Activated CD4-positive, alpha-beta T cell treated with anti-CD3 and anti-CD28 coated beads, Interleukin-2, amount 50 U/mL, for 48 hours (primary cell): ENCODE measurements around the gene B4GALNT4.
A peak's percentile ranks its signal among the peaks of the same experiment; 100 is the strongest.
"Not testable (repeated sequence)": the region's sequence is repeated elsewhere in the genome, so short reads cannot be mapped to it uniquely, and the experiment has no call there.

Experiments
- DNase-seq, 2 experiments: peaks; one replicate each; pipeline ENCODE4 v3.0.0-alpha.2; 2020

Gene B4GALNT4

DNA sequence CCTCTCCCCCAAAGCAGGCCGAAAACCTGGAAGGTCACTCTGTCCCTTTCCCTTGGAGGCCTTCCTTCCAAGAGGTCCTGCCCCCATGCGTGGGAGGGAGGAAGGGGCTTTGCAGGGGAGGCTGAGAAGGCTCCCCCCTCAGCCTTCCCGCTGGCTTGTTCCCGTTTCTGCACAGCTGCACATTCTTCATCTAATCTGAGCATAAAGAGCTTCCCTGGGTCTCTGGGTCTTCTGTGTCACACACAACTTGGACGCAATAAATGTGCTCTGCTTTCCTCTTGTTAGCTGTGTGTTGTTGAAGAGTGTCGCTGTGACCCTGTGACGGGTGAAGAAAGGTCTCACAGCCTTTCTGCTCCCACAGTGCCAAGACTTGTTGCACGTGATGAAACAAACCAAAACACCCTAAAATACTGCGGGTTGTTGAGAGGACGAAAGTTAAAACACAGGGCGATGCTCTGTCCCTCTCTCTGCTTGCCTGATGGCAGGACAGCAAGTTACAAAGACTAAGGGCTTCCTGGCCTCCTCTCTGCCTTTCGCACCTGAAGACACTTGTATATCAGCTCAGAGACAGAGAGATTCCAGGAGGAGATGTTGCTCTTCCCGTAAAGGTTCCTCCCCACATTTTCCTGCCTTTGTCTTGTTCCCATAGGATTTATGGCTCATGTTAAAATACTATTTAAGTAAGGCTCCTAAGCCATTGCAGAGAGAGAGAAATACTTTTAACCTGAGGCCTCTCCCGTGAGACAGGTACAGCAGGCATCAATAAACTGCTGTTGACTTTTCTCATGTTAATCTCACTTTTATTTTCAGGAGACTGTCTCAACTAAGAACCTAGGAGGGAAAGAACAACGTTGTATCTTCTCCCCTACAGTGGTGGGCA is 33.3 kb upstream of the B4GALNT4 start:
- DNase-seq = no peak

DNA sequence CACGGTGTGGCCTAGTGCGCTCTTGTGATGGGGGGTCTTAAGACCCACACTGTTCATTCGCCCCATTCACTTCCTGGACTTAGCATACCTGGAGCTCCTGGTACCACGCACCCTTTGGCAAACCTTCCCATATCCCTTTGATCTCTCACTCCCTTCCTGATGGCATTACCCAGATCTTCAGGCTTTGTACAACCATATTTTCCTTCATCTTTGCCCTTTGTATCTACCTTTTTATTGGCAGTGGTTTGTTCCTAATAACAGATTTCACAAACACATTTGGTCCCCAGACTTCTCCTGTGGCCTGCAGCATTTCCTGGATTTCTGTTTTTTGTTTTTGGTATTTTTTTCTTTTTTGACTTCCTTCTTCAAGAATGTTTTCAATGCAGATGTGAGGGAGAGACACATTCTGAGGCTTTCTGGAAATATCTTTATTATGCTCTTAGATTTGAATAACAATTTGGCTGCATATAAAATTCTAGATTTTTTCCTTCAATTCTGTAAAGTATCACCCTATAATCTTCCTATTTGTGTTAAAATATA is 32.6 kb upstream of the B4GALNT4 start:
- DNase-seq = no peak

GRCh38 chr11:337711-338110 is 31.6 kb upstream of the B4GALNT4 start:
- DNase-seq = no peak

DNA sequence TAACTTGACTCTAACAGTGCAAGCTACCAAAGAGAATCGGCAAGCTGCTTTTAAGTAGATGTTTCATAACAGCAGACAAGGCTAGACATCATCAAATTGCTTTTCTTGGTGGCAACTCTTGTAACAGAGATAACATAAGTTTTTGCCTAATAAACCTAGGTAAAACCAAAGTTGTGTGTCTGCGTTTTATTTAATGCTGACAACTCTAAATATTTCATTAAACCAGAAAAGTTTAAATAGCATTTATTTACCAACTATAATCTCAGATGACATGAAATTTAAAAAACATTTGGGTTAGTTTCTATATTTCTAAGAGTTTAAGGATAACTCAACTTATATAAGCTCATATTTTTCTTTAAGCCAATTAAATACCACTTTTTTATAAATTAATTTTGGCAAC is 29.3 kb upstream of the B4GALNT4 start:
- DNase-seq = no peak

DNA sequence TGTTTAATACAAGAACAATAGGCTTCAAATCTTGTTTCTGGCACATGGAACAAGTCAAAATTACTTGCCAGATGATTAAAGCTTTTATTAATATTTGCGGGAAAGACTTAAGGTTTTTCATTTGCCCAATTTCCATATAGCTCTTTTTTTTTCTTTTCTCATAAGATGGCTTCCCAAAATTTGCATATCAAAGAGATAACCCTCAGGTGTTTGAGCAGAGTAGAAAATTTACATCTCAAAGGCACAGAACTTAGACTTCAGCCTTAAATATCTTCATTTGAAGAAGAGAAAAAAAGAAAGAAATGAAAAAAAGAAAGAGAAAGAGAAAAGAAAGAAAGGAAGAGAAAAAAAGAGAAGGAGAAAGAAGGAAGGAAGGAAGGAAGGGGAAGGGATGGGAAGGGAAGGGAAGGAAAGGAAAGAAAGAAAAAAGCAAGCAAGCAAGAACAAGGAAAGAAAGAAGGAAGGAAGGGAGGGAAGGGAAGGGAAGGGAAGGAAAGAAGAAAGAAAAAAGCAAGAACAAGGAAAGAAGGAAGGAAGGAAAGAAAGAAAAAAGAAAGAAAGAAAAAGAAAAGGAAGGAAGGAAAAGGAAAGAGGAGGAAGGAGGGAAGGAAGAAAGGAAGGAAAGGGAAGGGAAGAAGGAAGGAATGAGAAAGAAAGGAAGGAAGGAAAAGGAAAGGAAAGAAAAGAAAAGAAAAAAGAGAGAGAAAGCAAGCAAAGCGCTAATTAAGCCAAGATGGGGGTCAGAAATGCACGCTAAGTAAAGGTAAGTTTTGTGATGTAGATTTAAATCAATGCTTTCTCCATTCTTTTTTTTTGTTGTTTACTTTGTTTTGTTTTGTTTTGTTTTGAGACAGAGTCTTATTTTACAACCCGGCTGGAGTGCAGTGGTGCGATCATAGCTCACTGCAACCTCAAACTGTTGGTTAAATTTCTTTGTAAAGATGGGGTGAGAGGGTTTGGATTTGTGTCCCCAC is 28.5 kb upstream of the B4GALNT4 start:
- no peak for DNase-seq

- DNase-seq = no peak
Observed at GRCh38 chr11:342328-342727, 27.0 kb upstream of the B4GALNT4 start.

DNA sequence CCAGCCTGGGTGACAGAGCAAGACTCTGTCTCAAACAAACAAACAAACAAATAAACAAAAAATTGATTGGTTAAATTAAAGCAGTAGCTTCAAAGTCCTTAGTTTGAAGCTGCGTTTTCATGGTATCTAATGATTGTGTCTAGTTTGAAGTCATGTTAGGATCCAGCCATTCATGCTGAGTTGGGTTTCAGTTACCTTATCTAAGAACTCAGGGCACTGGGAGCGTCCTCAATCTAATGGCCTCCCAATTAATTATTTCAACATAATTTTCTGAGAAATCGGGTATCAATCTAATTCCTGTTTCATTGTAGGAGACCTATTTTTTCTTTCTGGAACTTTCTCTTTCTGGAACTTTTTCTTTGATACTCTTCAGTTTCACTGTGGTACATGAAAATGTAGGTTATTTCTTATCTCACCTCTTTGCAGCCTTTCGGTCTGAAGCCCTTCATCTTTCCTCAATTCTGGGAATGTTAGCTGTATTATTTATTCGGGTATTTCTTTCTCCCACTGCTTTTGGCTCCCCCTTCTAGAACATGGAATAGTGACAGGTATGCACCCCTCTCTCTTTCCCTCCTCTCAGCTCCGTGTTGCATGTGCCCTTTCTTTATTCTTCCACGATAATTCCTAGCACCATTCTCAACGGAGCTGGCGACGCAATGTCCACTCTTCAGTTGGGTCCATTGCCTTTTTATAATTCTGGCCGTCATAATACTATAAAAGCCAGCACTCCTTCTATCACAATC is 24.3 kb upstream of the B4GALNT4 start:
- DNase-seq = no peak

GRCh38 chr11:346529-346928 is 22.8 kb upstream of the B4GALNT4 start:
- DNase-seq = no peak

DNA sequence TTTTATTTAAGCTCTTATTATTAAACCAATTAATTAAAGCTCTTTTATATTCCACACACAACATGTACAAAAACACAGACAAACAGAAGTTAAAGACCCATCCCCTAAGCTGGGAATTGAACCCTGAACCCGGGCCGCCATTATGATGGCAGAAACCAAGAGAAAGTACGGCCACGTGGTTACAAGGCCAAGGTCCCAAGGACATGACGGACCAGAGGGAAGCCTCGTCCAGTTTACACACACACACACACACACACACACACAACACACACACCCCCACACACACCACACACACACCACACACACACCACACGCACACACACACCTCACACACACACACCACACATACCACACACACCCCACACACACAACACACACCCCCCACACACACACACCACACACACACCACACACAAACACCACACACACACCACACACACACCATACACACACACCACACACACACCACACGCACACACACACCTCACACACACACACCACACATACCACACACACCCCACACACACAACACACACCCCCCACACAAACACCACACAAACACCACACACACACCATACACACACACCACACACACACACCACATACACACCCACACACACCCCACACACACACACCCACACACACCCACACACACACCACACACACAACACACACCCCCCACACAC is 19.9 kb upstream of the B4GALNT4 start:
- DNase-seq = not testable (repeated sequence)

GRCh38 chr11:350033-350722 is 19.1 kb upstream of the B4GALNT4 start:
- DNase-seq = not testable (repeated sequence)

- no peak for DNase-seq
Observed at GRCh38 chr11:350723-351255, 18.5 kb upstream of the B4GALNT4 start.

DNA sequence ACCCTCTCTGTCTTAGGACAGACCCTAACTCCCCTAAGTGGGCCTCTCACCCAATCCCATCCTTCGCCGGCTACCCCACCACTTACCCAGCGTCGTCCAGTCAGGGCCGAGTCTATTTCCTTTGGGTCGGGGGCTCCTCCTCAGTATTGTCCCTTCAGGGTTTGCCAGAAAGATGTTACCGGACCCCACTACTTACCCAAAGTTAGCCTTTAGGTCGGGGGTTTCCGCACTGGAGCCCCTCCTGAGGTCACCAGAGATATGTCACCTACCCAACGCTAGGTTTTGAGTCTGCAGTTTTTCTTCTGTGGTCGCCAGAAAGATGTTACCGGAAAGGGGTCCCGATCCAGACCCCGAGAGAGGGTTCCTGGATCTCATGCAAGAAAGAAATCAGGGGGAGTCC is 17.9 kb upstream of the B4GALNT4 start:
- DNase-seq = no peak

- no peak for DNase-seq
Observed at GRCh38 chr11:352456-353031, 16.8 kb upstream of the B4GALNT4 start.

GRCh38 chr11:353179-353873 is 16.0 kb upstream of the B4GALNT4 start:
- DNase-seq = no peak

DNA sequence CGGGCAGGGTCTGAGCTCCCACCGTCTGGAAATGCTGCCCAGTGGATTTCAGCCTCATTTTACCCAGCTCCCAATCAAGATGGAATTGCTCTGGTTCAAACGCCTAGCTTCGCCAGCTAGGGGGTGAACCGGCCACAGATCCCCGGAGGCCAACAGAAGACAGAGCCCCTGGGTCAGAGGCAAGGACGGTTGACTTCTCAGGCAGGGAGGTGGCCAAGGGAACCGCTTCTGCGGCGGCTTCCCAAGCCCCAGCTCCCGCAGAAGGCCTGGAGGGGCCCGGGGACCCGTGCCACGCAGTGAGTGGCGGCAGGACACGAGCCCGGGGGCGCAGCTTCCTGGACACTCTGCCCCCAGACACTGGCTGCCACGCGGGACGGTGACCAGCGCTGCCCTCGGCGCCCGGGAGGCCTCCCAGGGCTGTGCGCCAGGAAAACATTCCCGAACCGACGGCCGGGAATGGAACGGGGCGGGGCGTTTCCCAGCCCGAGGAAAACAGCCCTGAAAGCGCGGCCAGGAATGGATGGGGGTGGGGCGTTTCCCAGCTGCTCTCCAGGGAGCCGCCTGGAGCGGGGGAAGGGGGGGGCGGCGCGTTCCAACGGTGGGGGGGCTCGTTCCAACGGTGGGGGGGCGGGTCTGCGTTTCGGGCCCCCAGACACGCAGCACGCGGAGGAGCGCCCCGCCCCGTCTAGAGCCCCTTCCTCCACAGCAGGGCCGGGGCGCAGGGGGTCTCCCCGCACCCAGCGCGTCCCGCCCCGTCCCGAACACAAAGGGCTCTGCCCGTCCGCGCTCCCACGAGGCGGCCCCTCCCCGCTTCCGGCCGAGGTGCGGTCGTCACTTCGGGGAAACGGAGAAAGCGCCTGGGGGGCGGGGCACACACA is 13.5 kb upstream of the B4GALNT4 start:
- peak; percentile 84 to 88 for DNase-seq

GRCh38 chr11:356610-357009 is 12.7 kb upstream of the B4GALNT4 start:
- DNase-seq = no peak

DNA sequence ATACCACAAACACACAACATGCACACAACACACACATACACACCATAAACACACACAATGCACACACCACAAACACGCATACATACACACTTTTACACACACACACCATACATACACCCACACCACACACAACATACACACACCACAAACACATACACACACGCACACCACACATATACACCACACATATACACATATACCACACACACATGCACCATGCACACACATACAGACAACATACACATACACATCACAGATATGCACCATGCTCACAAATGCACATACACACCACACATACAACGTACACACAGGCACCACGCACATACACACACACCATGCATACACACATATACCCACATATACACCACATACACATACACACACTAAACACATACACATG is 11.7 kb upstream of the B4GALNT4 start:
- DNase-seq = no peak

- DNase-seq = no peak
Observed at GRCh38 chr11:358129-358800, 11.0 kb upstream of the B4GALNT4 start.
